Stimulated activated naive B cell treated with anti-CD40 and anti-IgM and Interleukin-4, amounts not matched to agents 10 μg/mL and 1 μg/mL and 100 μg/mL, for 72 hours (primary cell): Measurements from ENCODE around the gene SERAC1.
A peak's percentile ranks its signal among the peaks of the same experiment; 100 is the strongest.

Source experiments
- ATAC-seq, 2 donors: fragments of 150-1000 bp; cut with Tn5 transposase; replicated peaks; 2 replicates each; pipeline ENCODE4 v1.10.0; 2021; ENCODE audit warnings: moderate library complexity in 1 of 2
- DNase-seq: peaks from one replicate; pipeline ENCODE4 v3.0.0; 2021
- H3K27ac Mint-ChIP-seq: one replicate; pipeline ENCODE4 v1.8.0; 2022; ENCODE audit warnings: mild to moderate bottlenecking, mixed read lengths
- H3K27me3 Mint-ChIP-seq, 2 donors: one replicate each; pipeline ENCODE4 v1.8.0; 2022; ENCODE audit warnings: mixed read lengths in 2 of 2
- H3K36me3 Mint-ChIP-seq, 2 donors: one replicate each; pipeline ENCODE4 v1.8.0; 2022; ENCODE audit warnings: mixed read lengths in 2 of 2, mild to moderate bottlenecking in 1 of 2
- H3K4me1 Mint-ChIP-seq, 2 donors: one replicate each; pipeline ENCODE4 v1.8.0; 2022; ENCODE audit warnings: mixed read lengths in 2 of 2, mild to moderate bottlenecking in 1 of 2
- H3K4me3 Mint-ChIP-seq, 2 donors: one replicate each; pipeline ENCODE4 v1.8.0; 2022; ENCODE audit warnings: mild to moderate bottlenecking in 2 of 2, mixed read lengths in 2 of 2, moderate library complexity in 1 of 2
- H3K9me3 Mint-ChIP-seq, 2 donors: one replicate each; pipeline ENCODE4 v1.8.0; 2022; ENCODE audit warnings: mixed read lengths in 2 of 2, mild to moderate bottlenecking in 1 of 2

Gene SERAC1

GRCh38 chr6:158071121-158072082 is 96.7 kb downstream of the SERAC1 start:
- ATAC-seq: peak; percentile 25 to 29
- no peaks in the 10 kb centered on the region for H3K27me3 Mint-ChIP-seq
- H3K4me3 Mint-ChIP-seq: no peak overlapping the region
- peaks cover 56 to 78% of the 10 kb centered on the region in 2 donors for H3K36me3 Mint-ChIP-seq
- H3K9me3 Mint-ChIP-seq: no peaks in the 10 kb centered on the region
- DNase-seq: no peak
- no peak overlapping the region for H3K27ac Mint-ChIP-seq
- peaks cover 12 to 23% of the 10 kb centered on the region in 2 donors for H3K4me1 Mint-ChIP-seq

GRCh38 chr6:158070513-158070912 is 97.5 kb downstream of the SERAC1 start:
- DNase-seq: no peak
- no peak overlapping the region for H3K4me3 Mint-ChIP-seq
- H3K36me3 Mint-ChIP-seq: peaks cover 57 to 78% of the 10 kb centered on the region in 2 donors
- no peaks in the 10 kb centered on the region for H3K27me3 Mint-ChIP-seq
- peaks cover 12 to 23% of the 10 kb centered on the region in 2 donors for H3K4me1 Mint-ChIP-seq
- no peak for ATAC-seq
- no peaks in the 10 kb centered on the region for H3K9me3 Mint-ChIP-seq
- H3K27ac Mint-ChIP-seq: no peak overlapping the region

- ATAC-seq (no peak), DNase-seq (no peak)
- no peaks in the 10 kb centered on the region for H3K27me3 Mint-ChIP-seq
- H3K4me3 Mint-ChIP-seq: no peak overlapping the region
- peaks cover 12 to 23% of the 10 kb centered on the region in 2 donors for H3K4me1 Mint-ChIP-seq
- no peak overlapping the region for H3K27ac Mint-ChIP-seq
- H3K36me3 Mint-ChIP-seq: peaks cover 56 to 77% of the 10 kb centered on the region in 2 donors
- no peaks in the 10 kb centered on the region for H3K9me3 Mint-ChIP-seq
Measured at GRCh38 chr6:158069800-158070195, 98.3 kb downstream of the SERAC1 start.

GRCh38 chr6:158068893-158069799 is 98.9 kb downstream of the SERAC1 start:
- peaks cover 52 to 74% of the 10 kb centered on the region in 2 donors for H3K36me3 Mint-ChIP-seq
- H3K27ac Mint-ChIP-seq: no peak overlapping the region
- DNase-seq: no peak
- H3K27me3 Mint-ChIP-seq: no peaks in the 10 kb centered on the region
- H3K4me3 Mint-ChIP-seq: no peak overlapping the region
- H3K4me1 Mint-ChIP-seq: peaks cover 12 to 23% of the 10 kb centered on the region in 2 donors
- no peaks in the 10 kb centered on the region for H3K9me3 Mint-ChIP-seq
- no peak for ATAC-seq

GRCh38 chr6:158068156-158068892 is 99.7 kb downstream of the SERAC1 start:
- no peaks in the 10 kb centered on the region for H3K9me3 Mint-ChIP-seq
- H3K36me3 Mint-ChIP-seq: peaks cover 52 to 73% of the 10 kb centered on the region in 2 donors
- no peak for ATAC-seq
- no peak for DNase-seq
- H3K27me3 Mint-ChIP-seq: no peaks in the 10 kb centered on the region
- H3K4me3 Mint-ChIP-seq: no peak overlapping the region
- peaks cover 12 to 23% of the 10 kb centered on the region in 2 donors for H3K4me1 Mint-ChIP-seq
- no peak overlapping the region for H3K27ac Mint-ChIP-seq

- DNase-seq: no peak
- peaks cover 57 to 80% of the 10 kb centered on the region in 2 donors for H3K36me3 Mint-ChIP-seq
- H3K27me3 Mint-ChIP-seq: no peaks in the 10 kb centered on the region
- no peak for ATAC-seq
- peaks cover 12 to 23% of the 10 kb centered on the region in 2 donors for H3K4me1 Mint-ChIP-seq
- no peaks in the 10 kb centered on the region for H3K9me3 Mint-ChIP-seq
- no peak overlapping the region for H3K27ac Mint-ChIP-seq
- no peak overlapping the region for H3K4me3 Mint-ChIP-seq
Measured at GRCh38 chr6:158067436-158068015, 100.5 kb downstream of the SERAC1 start.

GRCh38 chr6:158066136-158066781 is 101.8 kb downstream of the SERAC1 start:
- ATAC-seq (no peak), DNase-seq (no peak)
- Mint-ChIP-seq H3K36me3 (peaks cover 58 to 81% of the 10 kb centered on the region in 2 donors), H3K27me3 (no peaks in the 10 kb centered on the region), H3K27ac (no peak overlapping the region), H3K4me3 (no peak overlapping the region), H3K9me3 (no peaks in the 10 kb centered on the region), H3K4me1 (peaks cover 5 to 12% of the 10 kb centered on the region in 2 donors)

GRCh38 chr6:158064725-158065251 is 103.3 kb downstream of the SERAC1 start:
- H3K27ac Mint-ChIP-seq: no peak overlapping the region
- ATAC-seq (no peak), DNase-seq (no peak)
- H3K27me3 Mint-ChIP-seq: no peaks in the 10 kb centered on the region
- peaks cover 2 to 10% of the 10 kb centered on the region in 2 donors for H3K4me1 Mint-ChIP-seq
- H3K36me3 Mint-ChIP-seq: peaks cover 62 to 80% of the 10 kb centered on the region in 2 donors
- no peak overlapping the region for H3K4me3 Mint-ChIP-seq
- no peaks in the 10 kb centered on the region for H3K9me3 Mint-ChIP-seq

GRCh38 chr6:158063736-158064135 is 104.3 kb downstream of the SERAC1 start:
- DNase-seq (no peak), ATAC-seq (no peak)
- Mint-ChIP-seq H3K9me3 (no peaks in the 10 kb centered on the region), H3K36me3 (peaks cover 66 to 80% of the 10 kb centered on the region in 2 donors), H3K4me3 (no peak overlapping the region), H3K27me3 (no peaks in the 10 kb centered on the region), H3K4me1 (peaks cover 2 to 4% of the 10 kb centered on the region in 2 donors), H3K27ac (peak overlapping the region; percentile 75)

GRCh38 chr6:158061709-158062461 is 106.2 kb downstream of the SERAC1 start:
- Mint-ChIP-seq H3K27ac (peak overlapping the region; percentile 20), H3K4me1 (peaks cover 5 to 10% of the 10 kb centered on the region in 2 donors), H3K4me3 (no peak overlapping the region), H3K27me3 (no peaks in the 10 kb centered on the region), H3K9me3 (no peaks in the 10 kb centered on the region), H3K36me3 (peaks cover 62 to 71% of the 10 kb centered on the region in 2 donors)
- DNase-seq (no peak), ATAC-seq (no peak)

GRCh38 chr6:158061361-158061708 is 106.7 kb downstream of the SERAC1 start:
- Mint-ChIP-seq H3K9me3 (no peaks in the 10 kb centered on the region), H3K4me1 (peaks cover 10 to 11% of the 10 kb centered on the region in 2 donors), H3K27me3 (no peaks in the 10 kb centered on the region), H3K4me3 (no peak overlapping the region), H3K27ac (peak overlapping the region; percentile 34), H3K36me3 (peaks cover 57 to 71% of the 10 kb centered on the region in 2 donors)
- no peak for DNase-seq
- ATAC-seq: no peak

GRCh38 chr6:158060455-158061360 is 107.4 kb downstream of the SERAC1 start:
- Mint-ChIP-seq H3K4me3 (no peak overlapping the region), H3K9me3 (no peaks in the 10 kb centered on the region), H3K4me1 (peaks cover 11 to 12% of the 10 kb centered on the region in 2 donors), H3K36me3 (peaks cover 51 to 68% of the 10 kb centered on the region in 2 donors), H3K27me3 (no peaks in the 10 kb centered on the region), H3K27ac (peak overlapping the region; percentile 34)
- ATAC-seq (no peak), DNase-seq (no peak)
